ENCODE data around the gene NUTF2. TPM values are rescaled to one million over a fixed set of nuclear protein-coding genes. Genes with fewer than 3 reads are reported as not detected.
A peak's percentile ranks its signal among the peaks of the same experiment; 100 is the strongest.

Gene NUTF2
- total RNA-seq, 1 donor from 2014 or later, result 186 TPM

- Mint-ChIP-seq H3K36me3 (ENCODE audit: low read depth) (peaks cover 29% of the 10 kb centered on the region), H3K4me3 (no peak within 1 kb of the TSS), H3K9me3 (no peaks in the 10 kb centered on the region), H3K27me3 (ENCODE audit: insufficient read depth) (no peaks in the 10 kb centered on the region), H3K4me1 (ENCODE audit: low read depth) (no peaks in the 10 kb centered on the region), H3K27ac (no peak within 1 kb of the TSS)
- DNase-seq (ENCODE audit: low spot score), result no peak
- intact Hi-C loops (cut with micrococcal nuclease), result no loop called here
Observed at GRCh38 chr16:67884684-67885083, 38.0 kb downstream of the NUTF2 start, which contains the start of gene NRN1L. NRN1L (plus strand) TSS chr16:67884885; CDS start chr16:67884904, 19 bp downstream.

- Mint-ChIP-seq H3K27ac (no peak overlapping the region), H3K4me3 (no peak overlapping the region), H3K9me3 (no peaks in the 10 kb centered on the region), H3K4me1 (ENCODE audit: low read depth) (no peaks in the 10 kb centered on the region), H3K27me3 (ENCODE audit: insufficient read depth) (no peaks in the 10 kb centered on the region), H3K36me3 (ENCODE audit: low read depth) (peaks cover 23% of the 10 kb centered on the region)
- intact Hi-C loops (cut with micrococcal nuclease), result no loop called here
- DNase-seq (ENCODE audit: low spot score), result no peak
Observed at GRCh38 chr16:67885545-67885944, 38.8 kb downstream of the NUTF2 start.

GRCh38 chr16:67885976-67886375 is 39.2 kb downstream of the NUTF2 start:
- H3K36me3 Mint-ChIP-seq (ENCODE audit: low read depth), result peaks cover 22% of the 10 kb centered on the region
- no peak overlapping the region for H3K4me3 Mint-ChIP-seq
- no peak for DNase-seq (ENCODE audit: low spot score)
- H3K27me3 Mint-ChIP-seq (ENCODE audit: insufficient read depth), result no peaks in the 10 kb centered on the region
- no peaks in the 10 kb centered on the region for H3K4me1 Mint-ChIP-seq (ENCODE audit: low read depth)
- intact Hi-C loops (cut with micrococcal nuclease), result no loop called here
- H3K9me3 Mint-ChIP-seq, result no peaks in the 10 kb centered on the region
- no peak overlapping the region for H3K27ac Mint-ChIP-seq

GRCh38 chr16:67886387-67886786 is 39.7 kb downstream of the NUTF2 start:
- Mint-ChIP-seq H3K27ac (no peak overlapping the region), H3K9me3 (no peaks in the 10 kb centered on the region)
- intact Hi-C loops (cut with micrococcal nuclease), result no loop called here

GRCh38 chr16:67888331-67888730 is 41.6 kb downstream of the NUTF2 start:
- H3K27ac Mint-ChIP-seq, result peak overlapping the region; percentile 12
- no peaks in the 10 kb centered on the region for H3K27me3 Mint-ChIP-seq (ENCODE audit: insufficient read depth)
- H3K9me3 Mint-ChIP-seq, result no peaks in the 10 kb centered on the region
- no peak overlapping the region for H3K4me3 Mint-ChIP-seq
- no peak for DNase-seq (ENCODE audit: low spot score)
- peaks cover 8% of the 10 kb centered on the region for H3K4me1 Mint-ChIP-seq (ENCODE audit: low read depth)
- H3K36me3 Mint-ChIP-seq (ENCODE audit: low read depth), result peaks cover 13% of the 10 kb centered on the region
- intact Hi-C loops (cut with micrococcal nuclease), result no loop called here

More at GRCh38 chr16:67886387-67886786, 39.7 kb downstream of the NUTF2 start:
- Mint-ChIP-seq H3K4me3 (no peak overlapping the region), H3K36me3 (ENCODE audit: low read depth) (peaks cover 18% of the 10 kb centered on the region), H3K4me1 (ENCODE audit: low read depth) (no peaks in the 10 kb centered on the region), H3K27me3 (ENCODE audit: insufficient read depth) (no peaks in the 10 kb centered on the region)
- no peak for DNase-seq (ENCODE audit: low spot score)

- DNase-seq (ENCODE audit: low spot score), result no peak
- Mint-ChIP-seq H3K9me3 (no peaks in the 10 kb centered on the region), H3K4me1 (ENCODE audit: low read depth) (peaks cover 20% of the 10 kb centered on the region), H3K4me3 (peak overlapping the region; percentile 83), H3K27me3 (ENCODE audit: insufficient read depth) (no peaks in the 10 kb centered on the region), H3K27ac (peak overlapping the region; percentile 85), H3K36me3 (ENCODE audit: low read depth) (no peaks in the 10 kb centered on the region)
- intact Hi-C loops (cut with micrococcal nuclease), result loop anchor here (2.0 to 5.0 kb wide), 2 partner anchors 26 to 170 kb away; no protein-coding TSS in a partner anchor
Observed at GRCh38 chr16:67892375-67892774, 45.6 kb downstream of the NUTF2 start.

GRCh38 chr16:67892899-67893742 is 46.4 kb downstream of the NUTF2 start, which contains the start of gene PSKH1:
PSKH1 (plus strand) TSS chr16:67893254; CDS start chr16:67908750, 15,496 bp downstream.
- H3K9me3 Mint-ChIP-seq, result no peaks in the 10 kb centered on the region

GRCh38 chr16:67893743-67894399 is 47.1 kb downstream of the NUTF2 start:
- H3K4me3 Mint-ChIP-seq, result peak overlapping the region; percentile 98
- H3K9me3 Mint-ChIP-seq, result no peaks in the 10 kb centered on the region
- H3K27me3 Mint-ChIP-seq (ENCODE audit: insufficient read depth), result no peaks in the 10 kb centered on the region
- H3K4me1 Mint-ChIP-seq (ENCODE audit: low read depth), result peaks cover 20% of the 10 kb centered on the region
- no peaks in the 10 kb centered on the region for H3K36me3 Mint-ChIP-seq (ENCODE audit: low read depth)
- H3K27ac Mint-ChIP-seq, result peak overlapping the region; percentile 96
- intact Hi-C loops (cut with micrococcal nuclease), result loop anchor here (1.0 to 5.0 kb wide), 13 partner anchors 21 to 373 kb away; partner anchors contain the start of genes ACD, DDX28, DUS2 and EDC4
- no peak for DNase-seq (ENCODE audit: low spot score)

More at GRCh38 chr16:67892899-67893742, 46.4 kb downstream of the NUTF2 start, which contains the start of gene PSKH1:
- H3K27ac Mint-ChIP-seq, result peak within 1 kb of the TSS; percentile 96
- no peaks in the 10 kb centered on the region for H3K36me3 Mint-ChIP-seq (ENCODE audit: low read depth)
- H3K4me3 Mint-ChIP-seq, result peak within 1 kb of the TSS; percentile 98
- DNase-seq (ENCODE audit: low spot score), result peak; percentile 88
- intact Hi-C loops (cut with micrococcal nuclease), result loop anchor here (1.0 to 5.0 kb wide), 13 partner anchors 20 to 372 kb away; partner anchors contain the start of genes ACD, DDX28, DUS2 and EDC4
- no peaks in the 10 kb centered on the region for H3K27me3 Mint-ChIP-seq (ENCODE audit: insufficient read depth)
- H3K4me1 Mint-ChIP-seq (ENCODE audit: low read depth), result peaks cover 20% of the 10 kb centered on the region

- no peak overlapping the region for H3K4me3 Mint-ChIP-seq
- peaks cover 20% of the 10 kb centered on the region for H3K4me1 Mint-ChIP-seq (ENCODE audit: low read depth)
- intact Hi-C loops (cut with micrococcal nuclease), result no loop called here
- no peaks in the 10 kb centered on the region for H3K9me3 Mint-ChIP-seq
- no peaks in the 10 kb centered on the region for H3K27me3 Mint-ChIP-seq (ENCODE audit: insufficient read depth)
- no peak overlapping the region for H3K27ac Mint-ChIP-seq
- DNase-seq (ENCODE audit: low spot score), result no peak
- H3K36me3 Mint-ChIP-seq (ENCODE audit: low read depth), result no peaks in the 10 kb centered on the region
Observed at GRCh38 chr16:67897231-67897630, 50.5 kb downstream of the NUTF2 start.

GRCh38 chr16:67901734-67902133 is 55.0 kb downstream of the NUTF2 start:
- no peak for DNase-seq (ENCODE audit: low spot score)
- no peaks in the 10 kb centered on the region for H3K9me3 Mint-ChIP-seq
- H3K4me1 Mint-ChIP-seq (ENCODE audit: low read depth), result no peaks in the 10 kb centered on the region
- peaks cover 9% of the 10 kb centered on the region for H3K36me3 Mint-ChIP-seq (ENCODE audit: low read depth)
- H3K4me3 Mint-ChIP-seq, result no peak overlapping the region
- no peaks in the 10 kb centered on the region for H3K27me3 Mint-ChIP-seq (ENCODE audit: insufficient read depth)
- intact Hi-C loops (cut with micrococcal nuclease), result no loop called here
- no peak overlapping the region for H3K27ac Mint-ChIP-seq

GRCh38 chr16:67902831-67903230 is 56.1 kb downstream of the NUTF2 start:
- Mint-ChIP-seq H3K4me3 (no peak overlapping the region), H3K36me3 (ENCODE audit: low read depth) (peaks cover 11% of the 10 kb centered on the region), H3K4me1 (ENCODE audit: low read depth) (no peaks in the 10 kb centered on the region), H3K27me3 (ENCODE audit: insufficient read depth) (no peaks in the 10 kb centered on the region), H3K27ac (no peak overlapping the region), H3K9me3 (no peaks in the 10 kb centered on the region)
- intact Hi-C loops (cut with micrococcal nuclease), result no loop called here
- DNase-seq (ENCODE audit: low spot score), result no peak

GRCh38 chr16:67907397-67908180 is 60.9 kb downstream of the NUTF2 start:
- no peak overlapping the region for H3K4me3 Mint-ChIP-seq
- intact Hi-C loops (cut with micrococcal nuclease), result no loop called here
- H3K36me3 Mint-ChIP-seq (ENCODE audit: low read depth), result peaks cover 32% of the 10 kb centered on the region
- no peaks in the 10 kb centered on the region for H3K27me3 Mint-ChIP-seq (ENCODE audit: insufficient read depth)
- peak overlapping the region; percentile 40 for H3K27ac Mint-ChIP-seq
- H3K9me3 Mint-ChIP-seq, result no peaks in the 10 kb centered on the region
- no peak for DNase-seq (ENCODE audit: low spot score)
- peaks cover 24% of the 10 kb centered on the region for H3K4me1 Mint-ChIP-seq (ENCODE audit: low read depth)

Measured in activated T-helper 1 cell treated with anti-CD3 and anti-CD28 coated beads, Interleukin-12 subunit alpha, Interleukin-12 subunit beta, Interleukin-2, Interleukin-4 antibody, amounts not matched to agents 30 ng/mL and 10 ng/mL and 1 ng/mL, durations not matched to agents 14 hours and 24 hours and 36 hours (primary cell).